ENCODE data around the gene NCF2. TPM values are rescaled to one million over a fixed set of nuclear protein-coding genes. Genes with fewer than 3 reads are reported as not detected.

The NCF2 gene
- total RNA-seq, 2 donors from 2014 or later = 8.3 to 9.6 TPM

DNA sequence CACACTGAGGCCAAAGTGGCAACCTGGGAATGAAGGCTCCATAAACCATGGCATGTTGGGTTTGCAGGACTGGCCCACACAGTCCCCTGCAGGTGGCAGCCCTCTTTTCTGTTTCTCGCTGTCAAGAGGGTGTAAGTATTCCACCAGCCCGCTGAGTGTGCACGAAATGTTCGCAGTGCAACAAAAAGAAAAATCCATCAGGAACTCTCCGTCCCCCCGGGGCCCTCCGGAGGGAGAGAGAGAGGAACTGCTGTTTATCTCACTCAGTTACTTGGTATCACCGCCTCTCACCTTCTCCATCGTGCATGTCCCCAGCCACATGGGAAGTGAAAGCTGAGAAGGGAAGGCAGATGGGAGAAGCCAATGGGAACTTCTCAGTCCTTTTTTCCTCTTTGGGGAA, 38.3 kb downstream of the NCF2 start:
- intact Hi-C loops (cut with DNase I) = no loop called here
- H3K27ac ChIP-seq = no peak overlapping the region
- peaks cover 10 to 19% of the 10 kb centered on the region in 2 donors for H3K36me3 ChIP-seq (replicated peaks in 1 of 2; ENCODE audit: insufficient read depth in 1 of 2, low read depth in 2 of 2)
- H3K9me3 ChIP-seq = no peaks in the 10 kb centered on the region
- H3K4me3 ChIP-seq = no peak overlapping the region
- no peak for DNase-seq
- H3K27me3 ChIP-seq = no peaks in the 10 kb centered on the region
- no peak for ATAC-seq
- TF ChIP-seq, protein P1, sequence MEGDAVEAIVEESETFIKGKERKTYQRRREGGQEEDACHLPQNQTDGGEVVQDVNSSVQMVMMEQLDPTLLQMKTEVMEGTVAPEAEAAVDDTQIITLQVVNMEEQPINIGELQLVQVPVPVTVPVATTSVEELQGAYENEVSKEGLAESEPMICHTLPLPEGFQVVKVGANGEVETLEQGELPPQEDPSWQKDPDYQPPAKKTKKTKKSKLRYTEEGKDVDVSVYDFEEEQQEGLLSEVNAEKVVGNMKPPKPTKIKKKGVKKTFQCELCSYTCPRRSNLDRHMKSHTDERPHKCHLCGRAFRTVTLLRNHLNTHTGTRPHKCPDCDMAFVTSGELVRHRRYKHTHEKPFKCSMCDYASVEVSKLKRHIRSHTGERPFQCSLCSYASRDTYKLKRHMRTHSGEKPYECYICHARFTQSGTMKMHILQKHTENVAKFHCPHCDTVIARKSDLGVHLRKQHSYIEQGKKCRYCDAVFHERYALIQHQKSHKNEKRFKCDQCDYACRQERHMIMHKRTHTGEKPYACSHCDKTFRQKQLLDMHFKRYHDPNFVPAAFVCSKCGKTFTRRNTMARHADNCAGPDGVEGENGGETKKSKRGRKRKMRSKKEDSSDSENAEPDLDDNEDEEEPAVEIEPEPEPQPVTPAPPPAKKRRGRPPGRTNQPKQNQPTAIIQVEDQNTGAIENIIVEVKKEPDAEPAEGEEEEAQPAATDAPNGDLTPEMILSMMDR (IDR thresholded peaks at IDR 0.05) = no peak
- TF ChIP-seq POLR2A (IDR thresholded peaks at IDR 0.05) = no peak
- WGBS, 2 donors = 76 to 92% methylated on average over 9 of the region's 9 CpGs
- no peaks in the 10 kb centered on the region for H3K4me1 ChIP-seq

GRCh38 chr1:183550915-183551314, 39.3 kb downstream of the NCF2 start:
- TF ChIP-seq, protein P1 (IDR thresholded peaks at IDR 0.05) = no peak
- WGBS, 2 donors = 38% methylated on average over 3 of the region's 3 CpGs
- no peak overlapping the region for H3K4me3 ChIP-seq
- intact Hi-C loops (cut with DNase I) = no loop called here
- DNase-seq = peak in 1 of 4 donors; percentile 16
- ATAC-seq = no peak
- H3K9me3 ChIP-seq = no peaks in the 10 kb centered on the region
- no peaks in the 10 kb centered on the region for H3K4me1 ChIP-seq
- H3K36me3 ChIP-seq (replicated peaks in 1 of 2; ENCODE audit: insufficient read depth in 1 of 2, low read depth in 2 of 2) = peaks cover 19 to 25% of the 10 kb centered on the region in 2 donors
- H3K27me3 ChIP-seq = no peaks in the 10 kb centered on the region
- no peak overlapping the region for H3K27ac ChIP-seq

- Histone ChIP-seq H3K9me3 (no peaks in the 10 kb centered on the region), H3K4me3 (no peak overlapping the region), H3K27me3 (no peaks in the 10 kb centered on the region), H3K4me1 (no peaks in the 10 kb centered on the region), H3K36me3 (replicated peaks in 1 of 2; ENCODE audit: insufficient read depth in 1 of 2, low read depth in 2 of 2) (peaks cover 19 to 33% of the 10 kb centered on the region in 2 donors), H3K27ac (no peak overlapping the region)
- 94 to 100% methylated on average over 1 of the region's 1 CpG for WGBS, 2 donors
- TF ChIP-seq, protein P1 (IDR thresholded peaks at IDR 0.05) = no peak
- no peak for TF ChIP-seq POLR2A (IDR thresholded peaks at IDR 0.05)
- DNase-seq (no peak), ATAC-seq (no peak)
- intact Hi-C loops (cut with DNase I) = no loop called here
Observed at GRCh38 chr1:183548116-183548515, 42.1 kb downstream of the NCF2 start.

GRCh38 chr1:183546427-183546826, 43.8 kb downstream of the NCF2 start:
- ATAC-seq = no peak
- Histone ChIP-seq H3K4me3 (no peak overlapping the region), H3K36me3 (replicated peaks in 1 of 2; ENCODE audit: insufficient read depth in 1 of 2, low read depth in 2 of 2) (peaks cover 19 to 29% of the 10 kb centered on the region in 2 donors), H3K9me3 (no peaks in the 10 kb centered on the region), H3K4me1 (no peaks in the 10 kb centered on the region), H3K27me3 (no peaks in the 10 kb centered on the region), H3K27ac (no peak overlapping the region)
- 91 to 93% methylated on average over 2 of the region's 2 CpGs for WGBS, 2 donors
- no peak for DNase-seq
- no peak for TF ChIP-seq POLR2A (IDR thresholded peaks at IDR 0.05)
- TF ChIP-seq, protein P1 (IDR thresholded peaks at IDR 0.05) = no peak
- intact Hi-C loops (cut with DNase I) = no loop called here

DNA sequence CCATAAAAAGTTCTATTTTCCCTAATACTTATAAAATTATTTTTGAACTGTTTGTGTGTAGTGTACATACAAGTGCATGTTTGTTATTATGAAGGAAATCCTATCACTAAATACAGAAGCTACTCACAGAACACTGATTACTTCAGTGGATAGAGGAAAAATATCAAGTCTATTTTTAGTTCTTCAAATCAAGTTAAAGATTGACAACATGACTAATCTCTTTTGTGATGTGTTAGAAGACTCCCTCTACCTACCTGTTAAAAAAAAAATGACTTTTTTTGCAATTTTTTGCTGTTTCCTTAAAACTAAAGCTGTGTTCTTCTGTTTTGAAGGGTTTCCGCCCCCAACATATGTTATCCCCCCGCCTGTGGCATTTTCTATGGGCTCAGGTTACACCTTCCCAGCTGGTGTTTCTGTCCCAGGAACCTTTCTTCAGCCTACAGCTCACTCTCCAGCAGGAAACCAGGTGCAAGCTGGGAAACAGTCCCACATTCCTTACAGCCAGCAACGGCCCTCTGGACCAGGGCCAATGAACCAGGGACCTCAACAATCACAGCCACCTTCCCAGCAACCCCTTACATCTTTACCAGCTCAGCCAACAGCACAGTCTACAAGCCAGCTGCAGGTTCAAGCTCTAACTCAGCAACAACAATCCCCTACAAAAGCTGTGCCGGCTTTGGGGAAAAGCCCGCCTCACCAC, 45.5 kb downstream of the NCF2 start:
- peak in 2 of 4 donors; percentile 29 to 41 for DNase-seq

More for the DNA sequence above, 45.5 kb downstream of the NCF2 start:
- no peaks in the 10 kb centered on the region for H3K27me3 ChIP-seq
- peak; percentile 18 for ATAC-seq
- no peaks in the 10 kb centered on the region for H3K9me3 ChIP-seq
- TF ChIP-seq, protein P1 (IDR thresholded peaks at IDR 0.05) = no peak
- peaks cover 13 to 33% of the 10 kb centered on the region in 2 donors for H3K36me3 ChIP-seq (replicated peaks in 1 of 2; ENCODE audit: insufficient read depth in 1 of 2, low read depth in 2 of 2)
- no peak overlapping the region for H3K4me3 ChIP-seq
- peak overlapping the region in 1 of 4 donors; percentile 1 for H3K27ac ChIP-seq
- H3K4me1 ChIP-seq = no peaks in the 10 kb centered on the region
- intact Hi-C loops (cut with DNase I) = no loop called here
- WGBS, 2 donors = 69 to 72% methylated on average over 5 of the region's 5 CpGs

Data from body of pancreas (tissue), 4 donors.